SK-N-SH treated with all-trans-retinoic acid at 6 μM for 48 hours (cell line): ENCODE results near the gene DPYD.

ENCODE experiments used
- ARNTL ChIP-seq: fragments of 450-650 bp; formaldehyde crosslinking; IDR thresholded peaks from 2 replicates; pipeline ENCODE4 v1.5.0; 2020; ENCODE audit warnings: low read depth, mild to moderate bottlenecking, moderate library complexity, borderline replicate concordance
- BACH2 ChIP-seq: fragments of 250-450 bp; sonication (Bioruptor Pico); IDR thresholded peaks from 2 replicates; pipeline ENCODE4 v1.9.0; 2021; ENCODE audit warnings: mild to moderate bottlenecking, borderline replicate concordance
- CSRNP3 ChIP-seq: fragments of 250-450 bp; sonication (Bioruptor Pico); IDR thresholded peaks from 2 replicates; pipeline ENCODE4 v1.5.1; 2021; ENCODE audit warnings: mild to moderate bottlenecking, moderate library complexity
- ISL1 ChIP-seq: fragments of 250-450 bp; sonication (Bioruptor Pico); IDR thresholded peaks from 2 replicates; pipeline ENCODE4 v2.1.2; 2022; ENCODE audit warnings: mild to moderate bottlenecking, moderate library complexity
- OSR1 ChIP-seq: fragments of 250-450 bp; sonication (Bioruptor Pico); IDR thresholded peaks from 2 replicates; pipeline ENCODE4 v1.8.0; 2022; ENCODE audit warnings: moderate library complexity, mild to moderate bottlenecking, inconsistent platforms
- PATZ1 ChIP-seq: fragments of 250-450 bp; sonication (Bioruptor Pico); IDR thresholded peaks from 2 replicates; pipeline ENCODE4 v1.8.0; 2020; ENCODE audit warnings: mild to moderate bottlenecking, moderate library complexity, borderline replicate concordance
- RARB ChIP-seq: fragments of 250-450 bp; sonication (Bioruptor Pico); IDR thresholded peaks from 2 replicates; pipeline ENCODE4 v1.8.0; 2021; ENCODE audit warnings: mild to moderate bottlenecking, moderate library complexity
- ZFP3 ChIP-seq: fragments of 250-450 bp; sonication (Bioruptor Pico); IDR thresholded peaks from 2 replicates; pipeline ENCODE4 v1.5.0; 2020; ENCODE audit warnings: mild to moderate bottlenecking, moderate library complexity
- ZFP30 ChIP-seq: fragments of 450-650 bp; formaldehyde crosslinking; IDR thresholded peaks from 2 replicates; pipeline ENCODE4 v1.5.0; 2022; ENCODE audit warnings: mild to moderate bottlenecking, moderate library complexity
- ZNF565 ChIP-seq: fragments of 450-650 bp; formaldehyde crosslinking; conservative IDR thresholded peaks from 2 replicates; pipeline ENCODE4 v1.5.0; 2020; ENCODE audit warnings: low read depth, mild to moderate bottlenecking, moderate library complexity
- ZNF8 ChIP-seq: fragments of 450-650 bp; formaldehyde crosslinking; IDR thresholded peaks from 2 replicates; pipeline ENCODE4 v1.5.0; 2020; ENCODE audit warnings: mild to moderate bottlenecking, moderate library complexity

- TF ChIP-seq BACH2 (CRISPR knock-in tag) (no peak), ZFP3 (CRISPR knock-in tag) (no peak), PATZ1 (no peak), OSR1 (CRISPR knock-in tag) (no peak), ISL1 (no peak), ZNF8 (CRISPR knock-in tag) (no peak), ARNTL (CRISPR knock-in tag) (no peak), CSRNP3 (CRISPR knock-in tag) (no peak), ZFP30 (CRISPR knock-in tag) (no peak), ZNF565 (CRISPR knock-in tag) (no peak), RARB (no peak)
These were observed 419.2 kb downstream of the DPYD start for GRCh38 chr1:97501628-97502027.
